Measurements from ENCODE around the gene MYBPC1.

Gene MYBPC1

DNA sequence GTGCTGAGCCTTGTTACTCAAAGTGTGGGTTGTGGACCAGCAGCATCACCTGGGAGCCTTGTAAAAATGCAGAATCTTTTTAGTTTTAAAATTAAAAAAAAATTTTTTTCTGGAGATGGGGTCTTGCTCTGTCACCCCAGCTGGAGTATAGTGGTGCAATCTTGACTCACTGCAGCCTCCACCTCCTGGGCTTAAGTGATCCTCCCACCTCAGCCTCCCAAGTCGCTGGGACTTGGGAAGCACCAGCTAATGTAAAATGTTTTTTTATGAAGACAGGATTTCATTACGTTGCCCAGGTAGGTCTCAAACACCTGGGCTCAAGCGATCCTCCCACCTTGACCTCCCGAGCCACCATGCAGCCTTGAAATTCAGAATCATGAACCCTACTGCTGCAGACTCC lies 14.4 kb downstream of the MYBPC1 start:
- no peak overlapping the region for H3K4me3 ChIP-seq (ENCODE audit: control insufficient read depth, low read depth, low read length)
- no peak for DNase-seq (ENCODE audit: low read depth)
- TF ChIP-seq, protein P1, sequence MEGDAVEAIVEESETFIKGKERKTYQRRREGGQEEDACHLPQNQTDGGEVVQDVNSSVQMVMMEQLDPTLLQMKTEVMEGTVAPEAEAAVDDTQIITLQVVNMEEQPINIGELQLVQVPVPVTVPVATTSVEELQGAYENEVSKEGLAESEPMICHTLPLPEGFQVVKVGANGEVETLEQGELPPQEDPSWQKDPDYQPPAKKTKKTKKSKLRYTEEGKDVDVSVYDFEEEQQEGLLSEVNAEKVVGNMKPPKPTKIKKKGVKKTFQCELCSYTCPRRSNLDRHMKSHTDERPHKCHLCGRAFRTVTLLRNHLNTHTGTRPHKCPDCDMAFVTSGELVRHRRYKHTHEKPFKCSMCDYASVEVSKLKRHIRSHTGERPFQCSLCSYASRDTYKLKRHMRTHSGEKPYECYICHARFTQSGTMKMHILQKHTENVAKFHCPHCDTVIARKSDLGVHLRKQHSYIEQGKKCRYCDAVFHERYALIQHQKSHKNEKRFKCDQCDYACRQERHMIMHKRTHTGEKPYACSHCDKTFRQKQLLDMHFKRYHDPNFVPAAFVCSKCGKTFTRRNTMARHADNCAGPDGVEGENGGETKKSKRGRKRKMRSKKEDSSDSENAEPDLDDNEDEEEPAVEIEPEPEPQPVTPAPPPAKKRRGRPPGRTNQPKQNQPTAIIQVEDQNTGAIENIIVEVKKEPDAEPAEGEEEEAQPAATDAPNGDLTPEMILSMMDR (IDR thresholded peaks at IDR 0.05; ENCODE audit: control insufficient read depth, insufficient read depth, low read depth, low read length, missing control alignments), result no peak

DNA sequence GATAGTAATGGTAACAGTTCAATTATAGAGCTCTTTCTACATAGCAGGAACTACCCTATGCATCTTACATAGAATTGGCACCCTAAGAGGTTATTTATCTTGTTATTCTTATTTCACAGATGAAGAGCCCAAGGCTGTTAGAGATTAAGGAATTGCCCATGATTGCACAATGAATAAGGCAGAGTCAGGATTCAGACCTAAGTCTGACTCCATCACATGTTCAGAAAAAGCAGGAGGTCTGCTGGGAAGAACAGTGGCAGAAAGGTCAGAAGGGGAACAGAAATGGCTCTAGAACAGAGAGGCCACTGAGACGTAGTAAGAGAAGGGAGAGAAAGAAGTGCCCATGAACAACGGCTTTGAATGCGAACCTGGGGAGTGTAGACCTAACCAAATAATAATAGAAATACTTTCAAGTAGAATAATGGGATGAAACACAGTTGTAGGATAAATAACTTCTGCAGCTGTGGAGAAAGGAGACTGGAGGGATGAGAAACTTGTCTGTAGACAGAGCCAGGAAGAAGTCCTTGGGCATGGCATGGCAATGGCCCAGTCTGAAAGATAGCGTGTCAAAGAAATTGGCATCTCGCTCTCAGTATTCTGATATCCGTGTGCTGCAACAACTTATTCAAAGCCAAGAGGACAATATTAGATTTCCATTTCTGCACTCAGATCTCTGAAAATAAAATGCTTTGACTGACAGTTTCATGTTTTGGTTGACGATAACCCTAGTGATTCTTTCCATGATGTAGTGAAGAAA lies 17.6 kb downstream of the MYBPC1 start:
- H3K4me3 ChIP-seq (ENCODE audit: control insufficient read depth, low read depth, low read length), result no peak overlapping the region
- TF ChIP-seq, protein P1 (IDR thresholded peaks at IDR 0.05; ENCODE audit: control insufficient read depth, insufficient read depth, low read depth, low read length, missing control alignments), result no peak
- DNase-seq (ENCODE audit: low read depth), result no peak

DNA sequence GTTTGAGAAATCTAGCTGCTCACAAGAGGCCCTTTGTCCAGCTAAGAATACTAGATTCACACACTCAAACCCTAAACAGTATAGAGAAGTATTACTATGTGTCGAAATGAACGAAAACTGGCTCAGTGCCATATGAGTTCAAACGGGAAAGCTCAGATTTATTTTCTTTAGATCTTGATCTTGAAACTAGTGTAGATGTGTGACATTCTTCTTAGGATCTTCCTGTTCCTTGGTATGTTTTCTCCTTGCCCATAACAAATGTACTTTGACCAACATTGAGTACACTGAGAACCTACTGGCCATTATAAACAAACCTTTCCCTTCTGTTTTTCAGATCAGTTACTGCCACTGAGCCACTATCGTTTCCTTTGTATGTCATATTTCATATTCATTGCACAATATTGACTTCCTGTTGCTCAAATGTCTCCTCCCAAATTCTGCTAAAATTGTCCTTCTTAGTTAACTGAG lies 21.3 kb downstream of the MYBPC1 start:
- DNase-seq (ENCODE audit: low read depth), result no peak
- no peak overlapping the region for H3K4me3 ChIP-seq (ENCODE audit: control insufficient read depth, low read depth, low read length)

DNA sequence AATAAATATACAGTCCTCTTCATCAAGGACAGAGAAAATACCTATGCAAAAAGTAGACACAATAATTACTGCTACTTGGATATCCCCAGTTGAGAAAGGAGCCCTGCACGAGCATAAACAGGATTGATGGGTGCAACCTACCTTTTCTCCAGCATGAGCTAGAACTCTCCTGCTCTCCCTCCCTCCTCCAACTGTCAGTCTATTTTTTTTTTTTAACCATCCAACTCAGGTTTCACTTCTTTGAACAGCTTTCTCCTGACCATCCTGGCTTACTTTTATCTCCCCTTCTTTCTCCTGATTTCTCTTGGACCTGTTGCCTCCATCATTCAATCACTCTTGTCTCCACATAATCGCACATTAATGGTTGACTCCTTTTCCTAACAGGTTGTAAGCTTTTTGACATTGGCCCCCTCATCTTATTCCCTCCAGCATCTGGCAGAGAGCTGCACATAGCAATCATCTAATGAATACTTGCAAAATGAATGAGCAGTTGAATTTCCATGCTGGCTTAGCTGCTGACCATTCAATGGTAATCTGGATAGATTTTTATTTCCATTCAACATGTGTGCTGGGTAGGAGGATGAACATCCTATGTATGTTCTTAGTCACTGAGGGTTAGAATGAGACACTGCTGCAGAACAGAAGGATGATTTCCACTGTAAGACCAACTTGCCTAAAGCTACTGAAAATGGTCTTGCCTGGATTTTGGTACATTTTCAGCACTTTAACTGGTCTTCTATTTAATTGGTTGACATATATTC lies 24.4 kb downstream of the MYBPC1 start:
- no peak for DNase-seq (ENCODE audit: low read depth)
- TF ChIP-seq, protein P1 (IDR thresholded peaks at IDR 0.05; ENCODE audit: control insufficient read depth, insufficient read depth, low read depth, low read length, missing control alignments), result no peak
- H3K4me3 ChIP-seq (ENCODE audit: control insufficient read depth, low read depth, low read length), result no peak overlapping the region

More for the DNA sequence above, 21.3 kb downstream of the MYBPC1 start:
- TF ChIP-seq, protein P1 (IDR thresholded peaks at IDR 0.05; ENCODE audit: control insufficient read depth, insufficient read depth, low read depth, low read length, missing control alignments), result no peak

DNA sequence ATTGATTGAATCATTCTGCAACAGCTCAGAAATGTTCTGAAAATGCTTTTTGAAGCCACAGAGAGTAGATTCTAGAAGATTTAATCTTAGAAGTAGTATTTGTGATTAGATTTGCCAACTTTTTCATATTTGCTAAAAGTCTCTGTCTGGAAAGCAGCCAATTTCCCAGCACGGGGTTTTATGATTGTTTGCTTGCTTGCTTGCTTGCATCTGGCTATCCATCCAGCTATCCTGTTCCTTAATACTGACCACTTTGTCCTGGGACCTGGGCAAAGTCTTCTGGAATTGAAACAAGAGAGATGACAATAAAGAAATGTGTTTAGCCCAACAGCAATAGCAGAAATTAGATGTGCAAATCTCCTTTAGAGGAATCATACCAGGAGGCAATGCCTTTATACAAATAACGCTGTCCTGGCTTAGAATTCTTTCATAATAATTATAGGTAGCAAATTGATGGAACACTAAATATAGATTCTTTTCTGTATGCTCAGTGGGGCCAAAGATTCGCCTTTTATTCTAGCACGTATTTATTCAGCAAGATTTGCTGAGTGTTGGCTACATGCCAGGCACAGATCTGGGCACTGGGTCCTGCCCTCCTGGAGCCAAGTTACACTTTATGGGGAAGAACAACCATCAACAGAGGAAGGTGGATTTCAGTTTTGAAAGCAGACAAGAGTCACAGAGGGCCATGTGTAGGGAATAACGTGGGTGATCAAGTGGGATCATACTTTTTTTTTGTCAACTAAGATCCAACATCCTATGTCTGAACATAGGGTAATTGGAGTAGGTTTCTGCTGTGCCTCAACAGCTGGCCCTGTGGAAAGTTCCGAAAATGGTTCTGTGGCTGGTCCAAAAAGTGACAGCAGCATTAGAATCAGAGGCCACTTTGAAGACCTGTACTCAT lies 25.3 kb downstream of the MYBPC1 start:
- DNase-seq (ENCODE audit: low read depth), result no peak
- TF ChIP-seq, protein P1 (IDR thresholded peaks at IDR 0.05; ENCODE audit: control insufficient read depth, insufficient read depth, low read depth, low read length, missing control alignments), result no peak
- H3K4me3 ChIP-seq (ENCODE audit: control insufficient read depth, low read depth, low read length), result no peak overlapping the region

DNA sequence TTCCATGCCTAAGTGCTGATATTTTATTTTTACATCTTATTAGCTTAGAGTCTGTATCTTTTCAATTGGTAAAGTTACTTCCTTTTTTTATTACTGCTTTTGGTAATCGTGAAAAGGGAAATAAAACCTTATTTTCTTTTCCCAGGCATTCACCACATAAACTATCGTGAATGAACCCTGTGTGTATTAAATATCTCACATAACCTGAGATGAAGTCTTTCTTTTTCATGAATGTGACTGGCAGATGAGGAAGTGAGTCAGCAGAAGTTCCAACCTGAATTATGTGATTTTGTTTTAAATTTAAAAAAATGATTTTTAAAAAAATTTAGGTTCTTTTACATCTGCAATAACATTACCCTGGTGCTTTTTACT lies 26.0 kb downstream of the MYBPC1 start:
- H3K4me3 ChIP-seq (ENCODE audit: control insufficient read depth, low read depth, low read length), result no peak overlapping the region
- no peak for DNase-seq (ENCODE audit: low read depth)
- TF ChIP-seq, protein P1 (IDR thresholded peaks at IDR 0.05; ENCODE audit: control insufficient read depth, insufficient read depth, low read depth, low read length, missing control alignments), result no peak
